Gastrocnemius medialis (tissue), 4 donors: ENCODE data around the gene TTC14.

Experiments
- CTCF ChIP-seq, 5 experiments: fragments of 450-650 bp in 3 of 5; fragments of 200-600 bp in 2 of 5; sonication (generic) in 2 of 5; IDR thresholded peaks in 4 of 5; conservative IDR thresholded peaks in 1 of 5; 1 replicate in 4 of 5; 2 replicates in 1 of 5; pipeline ENCODE4 v1.5.1; 2016 to 2019; ENCODE audit warnings: antibody characterized with exemption in 5 of 5, mild to moderate bottlenecking in 3 of 5, moderate library complexity in 3 of 5
- POLR2A ChIP-seq, 2 donors: fragments of 450-650 bp; IDR thresholded peaks; one replicate each; pipeline ENCODE4 v1.6.1; 2017; ENCODE audit warnings: antibody characterized with exemption in 2 of 2, mild to moderate bottlenecking in 2 of 2, moderate library complexity in 2 of 2

- TF ChIP-seq CTCF (IDR thresholded peaks at IDR 0.05 in 4 of 5, conservative IDR thresholded peaks at IDR 0.05 in 1 of 5) (no peak), POLR2A (IDR thresholded peaks at IDR 0.05) (no peak)
Observed at GRCh38 chr3:180611006-180611405, 9.0 kb downstream of the TTC14 start.
